IMR-90 (cell line): Measurements from ENCODE around the gene SART1. TPM values are rescaled to one million over a fixed set of nuclear protein-coding genes. Genes with fewer than 3 reads are reported as not detected.

ENCODE experiments used
- ATAC-seq: fragments of 200-7000 bp; cut with Tn5 transposase; 2 replicates; pipeline ENCODE4 v1.9.1; 2020; ENCODE audit warnings: low read depth, mild to moderate bottlenecking, moderate library complexity
- BruUV-seq: library from RNA; stranded (reverse); fragments of 400-500 nt; replicated peaks from 2 replicates; lab custom pipeline; 2021; lab: Mats Ljungman, UMichigan
- CTCF ChIA-PET: fragments of 300-600 bp; formaldehyde crosslinking; extraction: SDS; loops from one replicate; lab custom pipeline; 2021; ENCODE audit warnings: antibody characterized with exemption; lab: Yijun Ruan, JAX
- POLR2A ChIA-PET: fragments of 300-600 bp; sonication (Branson Sonifier 250); formaldehyde crosslinking; loops from one replicate; lab custom pipeline; 2022; ENCODE audit warnings: antibody characterized with exemption; ENCODE audit not compliant: unreplicated experiment; lab: Charles Lee
- DNase-seq: peaks from one replicate; pipeline ENCODE4 v3.0.0; 2013
- H2AFZ ChIP-seq: replicated peaks from 2 replicates; pipeline ENCODE3; 2013; ENCODE audit warnings: low read length, mild to moderate bottlenecking; ENCODE audit not compliant: poor library complexity
- H2AK5ac ChIP-seq: 2 replicates; pipeline ENCODE4 v1.6.1; 2013; ENCODE audit warnings: low read depth, low read length, inconsistent platforms
- H2AK9ac ChIP-seq: replicated peaks from 2 replicates; pipeline ENCODE3; 2013; ENCODE audit warnings: mild to moderate bottlenecking, low read depth, low read length, moderate library complexity; ENCODE audit not compliant: poor library complexity
- H2BK120ac ChIP-seq: 2 replicates; pipeline ENCODE4 v1.6.1; 2013; ENCODE audit warnings: low read depth, low read length, inconsistent platforms
- H2BK15ac ChIP-seq: 3 replicates; pipeline ENCODE4 v1.6.1; 2013; ENCODE audit warnings: low read depth, low read length, inconsistent platforms
- H2BK20ac ChIP-seq: 2 replicates; pipeline ENCODE4 v1.6.1; 2013; ENCODE audit warnings: low read depth, mild to moderate bottlenecking, inconsistent platforms, low read length, moderate library complexity
- H2BK5ac ChIP-seq: 2 replicates; pipeline ENCODE4 v1.6.1; 2013; ENCODE audit warnings: mild to moderate bottlenecking, low read depth, low read length, inconsistent platforms; ENCODE audit not compliant: poor library complexity, severe bottlenecking
- H3K14ac ChIP-seq: replicated peaks from 2 replicates; pipeline ENCODE4 v1.6.1; 2013; ENCODE audit warnings: low read depth, low read length, inconsistent platforms
- H3K18ac ChIP-seq: 2 replicates; pipeline ENCODE4 v1.6.1; 2013; ENCODE audit warnings: low read depth, low read length, control low read depth
- H3K23ac ChIP-seq: 2 replicates; pipeline ENCODE4 v1.6.1; 2013; ENCODE audit warnings: low read depth, low read length, inconsistent platforms
- H3K27ac ChIP-seq: 2 replicates; pipeline ENCODE4 v1.5.1; 2013; ENCODE audit warnings: mild to moderate bottlenecking, control low read depth, low read length; ENCODE audit not compliant: insufficient read depth
- H3K27me3 ChIP-seq: 2 replicates; pipeline ENCODE4 v1.6.1; 2013; ENCODE audit warnings: low read length; ENCODE audit not compliant: control insufficient read depth, insufficient read depth
- H3K36me3 ChIP-seq: 2 replicates; pipeline ENCODE4 v1.6.1; 2013; ENCODE audit warnings: low read length, mixed read lengths; ENCODE audit not compliant: control insufficient read depth, insufficient read depth
- H3K4ac ChIP-seq: 2 replicates; pipeline ENCODE4 v1.6.1; 2013; ENCODE audit warnings: low read depth, low read length, inconsistent platforms
- H3K4me1 ChIP-seq: 2 replicates; pipeline ENCODE4 v1.6.1; 2013; ENCODE audit warnings: low read length, mixed read lengths; ENCODE audit not compliant: control insufficient read depth, insufficient read depth
- H3K4me2 ChIP-seq: 2 replicates; pipeline ENCODE4 v1.6.1; 2013; ENCODE audit warnings: low read depth, mild to moderate bottlenecking, control low read depth, low read length, moderate library complexity
- H3K4me3 ChIP-seq: 2 replicates; pipeline ENCODE4 v1.5.1; 2013; ENCODE audit warnings: low read depth, mild to moderate bottlenecking, control low read depth, low read length, moderate library complexity; ENCODE audit not compliant: insufficient read depth
- H3K56ac ChIP-seq: 2 replicates; pipeline ENCODE4 v1.6.1; 2013; ENCODE audit warnings: low read length, inconsistent platforms; ENCODE audit not compliant: insufficient read depth; ENCODE audit errors: extremely low read depth
- H3K79me1 ChIP-seq, 2 experiments: 2 replicates each; pipeline ENCODE4 v1.6.1; 2013; ENCODE audit warnings: low read length in 2 of 2, inconsistent platforms in 1 of 2, low read depth in 1 of 2
- H3K9ac ChIP-seq: 2 replicates; pipeline ENCODE4 v1.6.1; 2013; ENCODE audit warnings: low read depth, low read length, control low read depth
- H3K9me1 ChIP-seq: 2 replicates; pipeline ENCODE4 v1.6.1; 2013; ENCODE audit warnings: low read length, inconsistent platforms; ENCODE audit not compliant: insufficient read depth
- H3K9me3 ChIP-seq: 2 replicates; pipeline ENCODE4 v1.6.1; 2013; ENCODE audit warnings: low read length; ENCODE audit not compliant: control insufficient read depth, insufficient read depth
- H4K20me1 ChIP-seq: 2 replicates; pipeline ENCODE4 v1.6.1; 2013; ENCODE audit warnings: low read length, inconsistent platforms; ENCODE audit not compliant: insufficient read depth
- H4K5ac ChIP-seq: 2 replicates; pipeline ENCODE4 v1.6.1; 2013; ENCODE audit warnings: mild to moderate bottlenecking, low read depth, low read length, control low read depth
- H4K8ac ChIP-seq, 2 experiments: 2 replicates each; pipeline ENCODE4 v1.6.1; 2013; ENCODE audit warnings: low read depth in 2 of 2, low read length in 2 of 2, control low read depth in 1 of 2, inconsistent platforms in 1 of 2
- H4K91ac ChIP-seq: 2 replicates; pipeline ENCODE4 v1.6.1; 2013; ENCODE audit warnings: low read depth, low read length, inconsistent platforms; ENCODE audit not compliant: insufficient read depth
- CEBPB ChIP-seq: IDR thresholded peaks from 2 replicates; pipeline ENCODE4 v1.6.1; 2012; ENCODE audit warnings: low read depth, low read length, improper control_type of control experiment
- ELK1 ChIP-seq: fragments of 150-350 bp; IDR thresholded peaks from 2 replicates; pipeline ENCODE4 v1.6.1; 2016; ENCODE audit warnings: low read depth, mild to moderate bottlenecking, low read length, moderate library complexity, borderline replicate concordance
- MAFK ChIP-seq: IDR thresholded peaks from 2 replicates; pipeline ENCODE4 v1.6.1; 2012; ENCODE audit warnings: low read depth, low read length, improper control_type of control experiment
- MAZ ChIP-seq: IDR thresholded peaks from 2 replicates; pipeline ENCODE4 v1.6.1; 2012; ENCODE audit warnings: low read depth, mild to moderate bottlenecking, low read length, improper control_type of control experiment, moderate library complexity, borderline replicate concordance
- MXI1 ChIP-seq: IDR thresholded peaks from 2 replicates; pipeline ENCODE4 v1.6.1; 2012; ENCODE audit warnings: low read depth, mild to moderate bottlenecking, low read length, moderate library complexity, borderline replicate concordance
- NFE2L2 ChIP-seq: fragments of 150-350 bp; IDR thresholded peaks from 2 replicates; pipeline ENCODE4 v1.6.1; 2016; ENCODE audit warnings: low read depth, mild to moderate bottlenecking, low read length
- RAD21 ChIP-seq: IDR thresholded peaks from 2 replicates; pipeline ENCODE4 v1.6.1; 2012; ENCODE audit warnings: low read length, improper control_type of control experiment
- RCOR1 ChIP-seq: IDR thresholded peaks from 2 replicates; pipeline ENCODE4 v1.6.1; 2012; ENCODE audit warnings: mild to moderate bottlenecking, low read length, improper control_type of control experiment; ENCODE audit not compliant: insufficient replicate concordance
- RFX5 ChIP-seq: IDR thresholded peaks from 2 replicates; pipeline ENCODE4 v1.8.0; 2012; ENCODE audit warnings: low read depth, mild to moderate bottlenecking, low read length, moderate library complexity
- SMC3 ChIP-seq: fragments of 150-350 bp; IDR thresholded peaks from 2 replicates; pipeline ENCODE4 v1.6.1; 2016; ENCODE audit warnings: low read depth, mild to moderate bottlenecking, antibody characterized with exemption, low read length, moderate library complexity
- USF2 ChIP-seq: fragments of 150-350 bp; IDR thresholded peaks from 2 replicates; pipeline ENCODE4 v1.6.1; 2017; ENCODE audit warnings: mild to moderate bottlenecking, antibody characterized with exemption, low read length, low read depth
- WGBS, 2 experiments: methylation state at CpG; one replicate each; pipeline versions ENCODE4 v1.1.5 to v1.1.7; 2013; ENCODE audit warnings: missing lambda C conversion rate in 2 of 2; ENCODE audit not compliant: insufficient read length in 1 of 2; ENCODE audit errors: extremely low coverage in 2 of 2; 5-methylcytosine and 5-hydroxymethylcytosine counted together
- dilution Hi-C: fragments of 300-500 bp; cut with HindIII; formaldehyde crosslinking; loops from one replicate; pipeline ENCODE4 v1.14.3; 2018; ENCODE audit warnings: low sequenced_read_pairs; ENCODE audit not compliant: unreplicated experiment
- in situ Hi-C: fragments of 300-500 bp; cut with MboI; formaldehyde crosslinking; loops from 3 replicates; pipeline ENCODE4 v1.14.3; 2019; ENCODE audit warnings: low sequenced_read_pairs, inconsistent platforms, mixed read lengths
- intact Hi-C: fragments of 100-400 bp; cut with micrococcal nuclease; formaldehyde crosslinking; loops from 2 replicates; pipeline ENCODE4 v1.10.0; 2022
- polyA plus RNA-seq, 3 experiments: library from polyadenylated mRNA; depleted of rRNA; stranded (reverse); fragments of >200 nt; gene quantifications; 2 replicates each; pipeline ENCODE4 v1.2.3, GENCODE V29; 2012; ENCODE audit warnings: low replicate concordance in 1 of 3
- total RNA-seq: library from RNA; depleted of rRNA; stranded (reverse); fragments of >200 nt; gene quantifications from 2 replicates; pipeline ENCODE4 v1.2.3, GENCODE V29; 2012
- TF ChIP-seq, protein P1 (sequence below): conservative IDR thresholded peaks from 2 replicates; pipeline ENCODE4 v1.5.1; 2012; ENCODE audit warnings: mild to moderate bottlenecking, low read depth, low read length, improper control_type of control experiment

The SART1 gene
- total and polyA plus RNA-seq, 2 of the 4 experiments (the other 2 are of a cell fraction), result 25.5 to 43.5 TPM

- DNase-seq, result no peak
- Histone ChIP-seq H3K4me2 (peak overlapping the region; percentile 96), H3K27me3 (no peaks in the 10 kb centered on the region), H2AFZ (no peak overlapping the region), H3K23ac (peak overlapping the region; percentile 97), H3K9me3 (no peaks in the 10 kb centered on the region), H3K4me1 (peaks cover 52% of the 10 kb centered on the region), H3K9me1 (peaks cover 38% of the 10 kb centered on the region), H3K4me3 (peak overlapping the region; percentile 4), H4K5ac (peak overlapping the region; percentile 64), H2BK120ac (peak overlapping the region; percentile 100), H2BK15ac (peak overlapping the region; percentile 56), H3K14ac (peak overlapping the region; percentile 95), H3K56ac (peak overlapping the region; percentile 90), H2BK5ac (peak overlapping the region; percentile 96), H3K9ac (peak overlapping the region; percentile 68), H2AK5ac (peak overlapping the region; percentile 99), H4K8ac (peak overlapping the region; percentile 64 to 97), H4K20me1 (peaks cover 11% of the 10 kb centered on the region), H3K4ac (peak overlapping the region; percentile 98), H3K36me3 (peaks cover 23% of the 10 kb centered on the region), H4K91ac (peak overlapping the region; percentile 97), H3K79me1 (peaks cover 14 to 66% of the 10 kb centered on the region in 2 experiments; a peak in 3 of 4 replicates), H2BK20ac (peak overlapping the region; percentile 92), H2AK9ac (peak overlapping the region; percentile 99), H3K18ac (peak overlapping the region; percentile 88), H3K27ac (peak overlapping the region; percentile 82)
- dilution Hi-C loops, result no loop called here
- ChIA-PET POLR2A (interaction anchor here (1.4 to 2.4 kb wide), 2 partner anchors 26 to 27 kb away, joined by 7 to 20 read pairs; partner anchors contain the start of genes CCDC85B and FIBP), CTCF (interaction anchor here (1.1 kb wide), 1 partner anchor 27 kb away, joined by 3 read pairs; no protein-coding TSS in a partner anchor)
- WGBS, 2 experiments, result 82% methylated on average over 2 of the region's 3 CpGs; no CpG with 5 or more reads in 1 of the 2 experiments
- TSS peak; percentile 50 for BruUV-seq
- ATAC-seq, result no peak
- intact Hi-C loops, result loop anchor here (5.0 kb wide), 1 partner anchor 45 kb away; the partner anchor contains the start of gene SART1
- in situ Hi-C loops, result no loop called here
- no peak for TF ChIP-seq CEBPB
- no peak for TF ChIP-seq SMC3
- no peak for TF ChIP-seq RAD21
- TF ChIP-seq NFE2L2, result no peak
- TF ChIP-seq, protein P1, sequence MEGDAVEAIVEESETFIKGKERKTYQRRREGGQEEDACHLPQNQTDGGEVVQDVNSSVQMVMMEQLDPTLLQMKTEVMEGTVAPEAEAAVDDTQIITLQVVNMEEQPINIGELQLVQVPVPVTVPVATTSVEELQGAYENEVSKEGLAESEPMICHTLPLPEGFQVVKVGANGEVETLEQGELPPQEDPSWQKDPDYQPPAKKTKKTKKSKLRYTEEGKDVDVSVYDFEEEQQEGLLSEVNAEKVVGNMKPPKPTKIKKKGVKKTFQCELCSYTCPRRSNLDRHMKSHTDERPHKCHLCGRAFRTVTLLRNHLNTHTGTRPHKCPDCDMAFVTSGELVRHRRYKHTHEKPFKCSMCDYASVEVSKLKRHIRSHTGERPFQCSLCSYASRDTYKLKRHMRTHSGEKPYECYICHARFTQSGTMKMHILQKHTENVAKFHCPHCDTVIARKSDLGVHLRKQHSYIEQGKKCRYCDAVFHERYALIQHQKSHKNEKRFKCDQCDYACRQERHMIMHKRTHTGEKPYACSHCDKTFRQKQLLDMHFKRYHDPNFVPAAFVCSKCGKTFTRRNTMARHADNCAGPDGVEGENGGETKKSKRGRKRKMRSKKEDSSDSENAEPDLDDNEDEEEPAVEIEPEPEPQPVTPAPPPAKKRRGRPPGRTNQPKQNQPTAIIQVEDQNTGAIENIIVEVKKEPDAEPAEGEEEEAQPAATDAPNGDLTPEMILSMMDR, result no peak
- no peak for TF ChIP-seq RFX5
- no peak for TF ChIP-seq ELK1
- no peak for TF ChIP-seq RCOR1
- no peak for TF ChIP-seq MAFK
- TF ChIP-seq MXI1, result no peak
- no peak for TF ChIP-seq MAZ
- TF ChIP-seq USF2, result no peak
Measured at GRCh38 chr11:65917077-65917433, 44.5 kb upstream of the SART1 start.
